Measurements from ENCODE around the gene PPP5C. TPM values are rescaled to one million over a fixed set of nuclear protein-coding genes. Genes with fewer than 3 reads are reported as not detected.
A peak's percentile ranks its signal among the peaks of the same experiment; 100 is the strongest.

Gene PPP5C
- total RNA-seq, 2 experiments from 2014 or later, result 123 to 132 TPM

GRCh38 chr19:46383171-46383815 lies 36.4 kb downstream of the PPP5C start:
- peaks cover 35% of the 10 kb centered on the region for H3K36me3 Mint-ChIP-seq
- no peaks in the 10 kb centered on the region for H3K9me3 Mint-ChIP-seq
- no peak overlapping the region for H3K4me3 Mint-ChIP-seq
- no peak for DNase-seq
- no peak overlapping the region for H3K27ac Mint-ChIP-seq
- no peaks in the 10 kb centered on the region for H3K27me3 Mint-ChIP-seq
- no peaks in the 10 kb centered on the region for H3K4me1 Mint-ChIP-seq

- no peak for DNase-seq
- Mint-ChIP-seq H3K4me1 (no peaks in the 10 kb centered on the region), H3K36me3 (peaks cover 37% of the 10 kb centered on the region), H3K9me3 (no peaks in the 10 kb centered on the region), H3K27me3 (no peaks in the 10 kb centered on the region), H3K4me3 (no peak overlapping the region), H3K27ac (no peak overlapping the region)
These were observed 37.0 kb downstream of the PPP5C start for GRCh38 chr19:46383846-46384245.

GRCh38 chr19:46384396-46384795 lies 37.5 kb downstream of the PPP5C start:
- no peak overlapping the region for H3K27ac Mint-ChIP-seq
- no peak for DNase-seq
- no peak overlapping the region for H3K4me3 Mint-ChIP-seq

GRCh38 chr19:46385636-46386035 lies 38.7 kb downstream of the PPP5C start:
- H3K4me1 Mint-ChIP-seq, result no peaks in the 10 kb centered on the region
- no peak for DNase-seq
- H3K27me3 Mint-ChIP-seq, result no peaks in the 10 kb centered on the region
- H3K4me3 Mint-ChIP-seq, result no peak overlapping the region
- no peaks in the 10 kb centered on the region for H3K9me3 Mint-ChIP-seq
- peak overlapping the region; percentile 25 for H3K27ac Mint-ChIP-seq
- H3K36me3 Mint-ChIP-seq, result peaks cover 35% of the 10 kb centered on the region

More at GRCh38 chr19:46384396-46384795, 37.5 kb downstream of the PPP5C start:
- no peaks in the 10 kb centered on the region for H3K9me3 Mint-ChIP-seq
- no peaks in the 10 kb centered on the region for H3K4me1 Mint-ChIP-seq
- peaks cover 34% of the 10 kb centered on the region for H3K36me3 Mint-ChIP-seq
- no peaks in the 10 kb centered on the region for H3K27me3 Mint-ChIP-seq

DNA sequence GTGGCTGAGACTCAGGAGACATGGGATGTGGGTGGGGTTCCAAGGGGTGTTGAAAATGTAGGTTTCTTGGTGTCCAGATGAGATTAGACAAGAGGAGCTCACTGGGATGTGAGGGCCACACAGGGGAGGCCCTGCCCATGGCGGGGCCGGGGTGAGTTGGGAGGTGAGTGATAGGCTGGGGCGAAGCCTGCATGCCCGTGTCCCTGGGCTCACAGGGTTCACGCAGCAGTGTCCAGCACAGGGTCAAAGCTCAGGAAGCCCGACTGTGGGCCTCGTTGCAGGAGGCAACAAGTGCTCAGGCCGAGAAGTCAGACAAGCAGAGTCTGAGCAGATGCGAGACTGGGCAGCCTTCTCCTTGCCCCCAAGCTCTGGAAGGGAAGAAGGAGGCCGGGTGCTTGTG lies 39.3 kb downstream of the PPP5C start:
- no peak for DNase-seq
- H3K4me3 Mint-ChIP-seq, result no peak overlapping the region
- peak overlapping the region; percentile 25 for H3K27ac Mint-ChIP-seq
- no peaks in the 10 kb centered on the region for H3K9me3 Mint-ChIP-seq
- H3K36me3 Mint-ChIP-seq, result peaks cover 30% of the 10 kb centered on the region
- no peaks in the 10 kb centered on the region for H3K27me3 Mint-ChIP-seq
- no peaks in the 10 kb centered on the region for H3K4me1 Mint-ChIP-seq

DNA sequence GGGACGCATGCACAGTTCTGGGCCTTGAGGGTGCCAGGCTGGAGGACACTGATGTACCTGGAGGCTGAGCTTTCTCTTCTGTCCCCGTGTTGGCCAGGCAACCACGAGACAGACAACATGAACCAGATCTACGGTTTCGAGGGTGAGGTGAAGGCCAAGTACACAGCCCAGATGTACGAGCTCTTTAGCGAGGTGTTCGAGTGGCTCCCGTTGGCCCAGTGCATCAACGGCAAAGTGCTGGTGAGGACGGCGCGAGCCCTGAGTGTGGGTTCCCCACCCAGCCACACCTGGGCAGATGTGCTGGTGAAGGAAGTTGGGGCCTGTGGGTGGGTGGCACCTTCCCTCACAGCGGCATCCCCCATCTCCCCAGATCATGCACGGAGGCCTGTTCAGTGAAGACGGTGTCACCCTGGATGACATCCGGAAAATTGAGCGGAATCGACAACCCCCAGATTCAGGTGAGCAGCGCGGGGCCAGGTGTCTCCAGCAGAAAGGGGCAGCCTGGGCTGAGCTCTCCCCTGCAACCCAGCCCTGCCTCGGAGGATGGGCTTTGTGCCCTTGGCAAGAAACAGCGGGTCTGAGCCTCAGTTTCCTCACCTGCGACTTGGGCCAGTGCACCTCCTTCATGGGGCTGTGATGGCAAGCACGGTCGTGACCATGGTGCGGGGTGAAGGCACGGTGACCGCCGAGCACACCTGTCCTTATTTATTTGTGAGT lies 40.3 kb downstream of the PPP5C start:
- H3K4me1 Mint-ChIP-seq, result no peaks in the 10 kb centered on the region
- DNase-seq, result no peak
- no peak overlapping the region for H3K4me3 Mint-ChIP-seq
- peaks cover 30% of the 10 kb centered on the region for H3K36me3 Mint-ChIP-seq
- no peaks in the 10 kb centered on the region for H3K27me3 Mint-ChIP-seq
- no peaks in the 10 kb centered on the region for H3K9me3 Mint-ChIP-seq
- H3K27ac Mint-ChIP-seq, result no peak overlapping the region

DNA sequence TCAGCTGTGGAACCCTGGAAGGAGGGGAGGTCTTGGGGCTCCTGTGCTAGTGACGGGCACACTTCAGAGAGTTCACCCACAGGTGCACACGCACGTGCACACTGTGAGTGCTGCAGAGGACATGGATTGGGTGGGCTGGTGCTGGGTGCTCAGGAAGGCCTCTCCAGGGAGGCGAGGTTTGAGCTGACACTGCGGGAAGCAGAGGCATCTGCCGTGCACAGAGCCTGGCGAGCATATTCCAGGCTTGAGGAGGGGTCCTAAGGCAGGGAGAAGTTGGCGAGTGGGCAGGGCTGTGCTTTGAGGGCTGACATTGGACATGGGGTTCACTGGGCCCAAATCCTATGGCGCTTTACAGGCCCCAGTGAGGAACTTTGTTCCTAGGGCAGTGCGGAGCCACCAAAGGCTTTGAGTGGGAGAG lies 40.8 kb downstream of the PPP5C start:
- Mint-ChIP-seq H3K27ac (no peak overlapping the region), H3K4me3 (no peak overlapping the region), H3K27me3 (no peaks in the 10 kb centered on the region), H3K9me3 (no peaks in the 10 kb centered on the region), H3K4me1 (peaks cover 4% of the 10 kb centered on the region), H3K36me3 (peaks cover 30% of the 10 kb centered on the region)
- DNase-seq, result no peak

DNA sequence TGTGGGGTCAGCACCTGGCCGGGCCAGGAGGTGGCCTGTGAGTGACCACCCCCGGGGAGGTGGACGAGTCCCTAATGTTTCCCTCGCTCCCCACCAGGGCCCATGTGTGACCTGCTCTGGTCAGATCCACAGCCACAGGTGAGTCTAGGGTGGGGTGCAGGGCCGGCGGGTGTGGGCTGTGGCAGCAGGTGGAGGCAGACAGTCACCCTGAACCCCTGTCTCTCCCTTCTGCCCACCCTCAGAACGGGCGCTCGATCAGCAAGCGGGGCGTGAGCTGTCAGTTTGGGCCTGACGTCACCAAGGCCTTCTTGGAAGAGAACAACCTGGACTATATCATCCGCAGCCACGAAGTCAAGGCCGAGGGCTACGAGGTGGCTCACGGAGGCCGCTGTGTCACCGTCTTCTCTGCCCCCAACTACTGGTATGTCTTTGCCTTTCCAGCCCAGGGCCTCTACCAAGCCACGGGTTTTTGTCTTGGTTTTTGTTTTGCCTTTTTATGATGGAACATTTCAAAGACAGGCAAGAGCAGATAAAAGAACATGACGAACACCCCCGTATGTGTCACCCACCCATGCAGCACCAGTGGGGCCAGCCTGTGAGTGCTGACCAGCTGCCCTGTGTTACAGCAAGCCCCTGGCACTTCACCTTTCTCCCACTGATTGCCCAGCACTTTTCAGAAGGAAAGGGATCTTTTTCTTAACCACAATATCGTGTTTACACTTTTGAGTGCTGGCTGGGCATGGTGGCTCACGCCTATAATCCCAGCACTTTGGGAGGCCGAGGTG lies 41.6 kb downstream of the PPP5C start:
- H3K4me1 Mint-ChIP-seq, result peaks cover 9% of the 10 kb centered on the region
- peaks cover 33% of the 10 kb centered on the region for H3K36me3 Mint-ChIP-seq
- no peak overlapping the region for H3K27ac Mint-ChIP-seq
- H3K27me3 Mint-ChIP-seq, result no peaks in the 10 kb centered on the region
- H3K9me3 Mint-ChIP-seq, result no peaks in the 10 kb centered on the region
- DNase-seq, result no peak
- no peak overlapping the region for H3K4me3 Mint-ChIP-seq

- peaks cover 33% of the 10 kb centered on the region for H3K36me3 Mint-ChIP-seq
- H3K4me3 Mint-ChIP-seq, result no peak overlapping the region
- no peak for DNase-seq
- H3K4me1 Mint-ChIP-seq, result peaks cover 9% of the 10 kb centered on the region
- H3K27me3 Mint-ChIP-seq, result no peaks in the 10 kb centered on the region
- H3K9me3 Mint-ChIP-seq, result no peaks in the 10 kb centered on the region
- H3K27ac Mint-ChIP-seq, result no peak overlapping the region
These were observed 43.4 kb downstream of the PPP5C start for GRCh38 chr19:46390121-46390858.

DNA sequence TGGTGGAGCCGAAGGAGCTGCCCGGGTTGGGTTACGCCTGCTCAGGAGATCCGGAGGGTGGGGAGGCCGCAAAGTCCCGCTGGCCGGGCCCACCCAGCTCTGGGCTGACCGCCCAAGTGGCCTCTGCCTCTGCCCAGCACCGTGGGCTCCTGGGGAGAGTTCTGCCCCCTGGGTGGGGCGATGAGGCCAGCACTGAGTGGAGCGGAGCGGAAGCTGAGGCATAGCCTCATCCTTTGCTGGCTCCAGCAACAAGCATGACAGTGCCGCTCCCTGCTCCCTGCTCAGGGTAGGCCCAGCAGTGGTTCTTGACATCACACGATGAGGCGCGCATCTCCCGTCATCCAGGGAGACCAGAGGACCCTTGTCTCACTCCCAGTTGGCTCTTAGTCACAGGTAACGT lies 44.0 kb downstream of the PPP5C start:
- Mint-ChIP-seq H3K4me3 (no peak overlapping the region), H3K4me1 (peaks cover 11% of the 10 kb centered on the region)

GRCh38 chr19:46391296-46392251 lies 44.7 kb downstream of the PPP5C start:
- H3K36me3 Mint-ChIP-seq, result peaks cover 31% of the 10 kb centered on the region
- no peaks in the 10 kb centered on the region for H3K27me3 Mint-ChIP-seq
- H3K9me3 Mint-ChIP-seq, result no peaks in the 10 kb centered on the region
- H3K4me1 Mint-ChIP-seq, result peaks cover 11% of the 10 kb centered on the region
- H3K27ac Mint-ChIP-seq, result no peak overlapping the region
- DNase-seq, result no peak
- no peak overlapping the region for H3K4me3 Mint-ChIP-seq

More for the DNA sequence above, 44.0 kb downstream of the PPP5C start:
- Mint-ChIP-seq H3K9me3 (no peaks in the 10 kb centered on the region), H3K27ac (no peak overlapping the region), H3K27me3 (no peaks in the 10 kb centered on the region), H3K36me3 (peaks cover 32% of the 10 kb centered on the region)
- DNase-seq, result no peak

- no peak for DNase-seq
- Mint-ChIP-seq H3K4me1 (peaks cover 11% of the 10 kb centered on the region), H3K36me3 (peaks cover 26% of the 10 kb centered on the region)
These were observed 45.4 kb downstream of the PPP5C start for GRCh38 chr19:46392252-46392801.

GRCh38 chr19:46392837-46393236 lies 46.0 kb downstream of the PPP5C start:
- H3K27me3 Mint-ChIP-seq, result peaks cover 5% of the 10 kb centered on the region
- H3K27ac Mint-ChIP-seq, result peak overlapping the region; percentile 34
- no peak overlapping the region for H3K4me3 Mint-ChIP-seq
- no peak for DNase-seq
- H3K4me1 Mint-ChIP-seq, result peaks cover 11% of the 10 kb centered on the region
- no peaks in the 10 kb centered on the region for H3K9me3 Mint-ChIP-seq
- peaks cover 21% of the 10 kb centered on the region for H3K36me3 Mint-ChIP-seq

More at GRCh38 chr19:46392252-46392801, 45.4 kb downstream of the PPP5C start:
- no peak overlapping the region for H3K4me3 Mint-ChIP-seq
- H3K27ac Mint-ChIP-seq, result peak overlapping the region; percentile 34
- no peaks in the 10 kb centered on the region for H3K9me3 Mint-ChIP-seq
- no peaks in the 10 kb centered on the region for H3K27me3 Mint-ChIP-seq
